ENCODE data around the gene SYT5. TPM values are rescaled to one million over a fixed set of nuclear protein-coding genes. Genes with fewer than 3 reads are reported as not detected.

Gene SYT5
- total and polyA plus RNA-seq, 4 donors = 0.06 to 0.40 (median 0.33) TPM; not detected in 1

GRCh38 chr19:55146078-55146704 is 33.9 kb downstream of the SYT5 start:
- ATAC-seq (ENCODE audit: insufficient read depth, low FRiP score) (no peak), DNase-seq (no peak)
- Histone ChIP-seq H3K36me3 (ENCODE audit: control insufficient read depth in 4 of 4, insufficient read depth in 4 of 4, low read length in 4 of 4) (no peaks in the 10 kb centered on the region), H3K4me3 (no peak overlapping the region), H3K9ac (ENCODE audit: insufficient read depth in 1 of 2, low read length in 2 of 2) (no peak overlapping the region), H3K27me3 (ENCODE audit: control insufficient read depth in 3 of 3, insufficient read depth in 3 of 3, low read length in 2 of 3) (peaks cover 11 to 51% (median 29%) of the 10 kb centered on the region in 3 donors), H3K4me1 (ENCODE audit: control insufficient read depth in 5 of 5, insufficient read depth in 5 of 5, low read length in 5 of 5) (peaks cover 0 to 4% (median 0%) of the 10 kb centered on the region in 5 donors), H3K27ac (ENCODE audit: low read depth in 1 of 2, low read length in 1 of 2) (no peak overlapping the region), H3K9me3 (ENCODE audit: control insufficient read depth in 4 of 4, insufficient read depth in 3 of 4, low read length in 3 of 4) (peaks cover 0 to 5% (median 0%) of the 10 kb centered on the region in 4 donors)
- TF ChIP-seq CTCF (IDR thresholded peaks at IDR 0.05; ENCODE audit: control extremely low read depth, extremely low read depth) = no peak
- WGBS, 2 donors = 1 to 3% methylated on average over 21 to 39 of the region's 41 CpGs

- peaks cover 0 to 5% (median 0%) of the 10 kb centered on the region in 4 donors for H3K9me3 ChIP-seq (ENCODE audit: control insufficient read depth in 4 of 4, insufficient read depth in 3 of 4, low read length in 3 of 4)
- H3K4me3 ChIP-seq = no peak overlapping the region
- peaks cover 0 to 4% (median 0%) of the 10 kb centered on the region in 5 donors for H3K4me1 ChIP-seq (ENCODE audit: control insufficient read depth in 5 of 5, insufficient read depth in 5 of 5, low read length in 5 of 5)
- TF ChIP-seq CTCF (IDR thresholded peaks at IDR 0.05; ENCODE audit: control extremely low read depth, extremely low read depth) = no peak
- DNase-seq (no peak), ATAC-seq (ENCODE audit: insufficient read depth, low FRiP score) (no peak)
- 17 to 23% methylated on average over 2 to 3 of the region's 3 CpGs for WGBS, 2 donors
- peaks cover 11 to 51% (median 24%) of the 10 kb centered on the region in 3 donors for H3K27me3 ChIP-seq (ENCODE audit: control insufficient read depth in 3 of 3, insufficient read depth in 3 of 3, low read length in 2 of 3)
- no peak overlapping the region for H3K27ac ChIP-seq (ENCODE audit: low read depth in 1 of 2, low read length in 1 of 2)
- no peak overlapping the region for H3K9ac ChIP-seq (ENCODE audit: insufficient read depth in 1 of 2, low read length in 2 of 2)
- H3K36me3 ChIP-seq (ENCODE audit: control insufficient read depth in 4 of 4, insufficient read depth in 4 of 4, low read length in 4 of 4) = no peaks in the 10 kb centered on the region
Observed at GRCh38 chr19:55145232-55145631, 34.9 kb downstream of the SYT5 start.

- H3K27ac ChIP-seq (ENCODE audit: low read depth in 1 of 2, low read length in 1 of 2) = no peak overlapping the region
- H3K36me3 ChIP-seq (ENCODE audit: control insufficient read depth in 4 of 4, insufficient read depth in 4 of 4, low read length in 4 of 4) = no peaks in the 10 kb centered on the region
- H3K9ac ChIP-seq (ENCODE audit: insufficient read depth in 1 of 2, low read length in 2 of 2) = no peak overlapping the region
- WGBS, 2 donors = 21 to 24% methylated on average over 21 of the region's 21 CpGs
- H3K4me3 ChIP-seq = no peak overlapping the region
- no peak for ATAC-seq (ENCODE audit: insufficient read depth, low FRiP score)
- H3K27me3 ChIP-seq (ENCODE audit: control insufficient read depth in 3 of 3, insufficient read depth in 3 of 3, low read length in 2 of 3) = peaks cover 11 to 27% (median 21%) of the 10 kb centered on the region in 3 donors
- H3K9me3 ChIP-seq (ENCODE audit: control insufficient read depth in 4 of 4, insufficient read depth in 3 of 4, low read length in 3 of 4) = peaks cover 0 to 5% (median 0%) of the 10 kb centered on the region in 4 donors
- peaks cover 0 to 4% (median 0%) of the 10 kb centered on the region in 5 donors for H3K4me1 ChIP-seq (ENCODE audit: control insufficient read depth in 5 of 5, insufficient read depth in 5 of 5, low read length in 5 of 5)
- DNase-seq = no peak
- TF ChIP-seq CTCF (IDR thresholded peaks at IDR 0.05; ENCODE audit: control extremely low read depth, extremely low read depth) = no peak
Observed at GRCh38 chr19:55141696-55142095, 38.4 kb downstream of the SYT5 start.

Measured in lung (tissue), 12 donors.